HG03097 (cell line): Measurements from ENCODE around the gene MESD.

Source experiments
- ATAC-seq: cut with Tn5 transposase; IDR thresholded peaks from one replicate; pipeline ENCODE4 v1.9.1; 2021; ENCODE audit not compliant: unreplicated experiment, low FRiP score

Gene MESD

GRCh38 chr15:81015621-81016488, 26.2 kb upstream of the MESD start:
- no peak for ATAC-seq

DNA sequence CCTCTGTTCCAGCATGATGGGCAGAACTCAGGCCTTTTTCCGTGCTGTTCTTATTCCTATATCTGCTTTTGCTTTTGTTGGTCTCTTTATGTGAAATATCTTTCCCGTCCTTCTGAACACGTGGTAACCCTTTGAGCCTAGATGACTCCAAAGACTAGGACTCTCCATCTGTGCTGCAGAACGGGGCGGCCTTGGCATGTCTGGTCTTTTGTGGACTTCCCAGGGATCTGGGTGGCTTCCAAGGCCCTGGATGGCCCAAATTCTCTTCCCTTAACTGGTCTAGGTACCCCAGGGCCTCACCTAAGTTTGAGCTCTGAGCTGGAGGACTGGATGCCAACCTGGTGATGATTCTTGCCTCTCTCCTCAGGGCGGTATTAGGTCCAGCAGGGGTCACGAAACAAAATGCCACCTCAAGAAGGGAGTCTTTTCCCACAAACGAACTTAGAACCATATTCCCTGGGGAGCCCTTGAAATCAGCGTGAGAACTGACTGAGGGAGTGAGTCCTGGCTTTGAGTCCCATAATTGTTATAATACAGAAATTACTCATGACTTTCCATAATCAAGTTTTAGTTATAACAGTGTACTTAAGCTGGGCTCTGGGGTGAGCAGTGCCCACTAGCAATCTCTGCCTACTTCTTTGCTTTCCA, 25.0 kb upstream of the MESD start:
- ATAC-seq = no peak

- no peak for ATAC-seq
Measured at GRCh38 chr15:81013396-81013929, 23.8 kb upstream of the MESD start.

GRCh38 chr15:81012588-81012987, 23.0 kb upstream of the MESD start:
- ATAC-seq = no peak

DNA sequence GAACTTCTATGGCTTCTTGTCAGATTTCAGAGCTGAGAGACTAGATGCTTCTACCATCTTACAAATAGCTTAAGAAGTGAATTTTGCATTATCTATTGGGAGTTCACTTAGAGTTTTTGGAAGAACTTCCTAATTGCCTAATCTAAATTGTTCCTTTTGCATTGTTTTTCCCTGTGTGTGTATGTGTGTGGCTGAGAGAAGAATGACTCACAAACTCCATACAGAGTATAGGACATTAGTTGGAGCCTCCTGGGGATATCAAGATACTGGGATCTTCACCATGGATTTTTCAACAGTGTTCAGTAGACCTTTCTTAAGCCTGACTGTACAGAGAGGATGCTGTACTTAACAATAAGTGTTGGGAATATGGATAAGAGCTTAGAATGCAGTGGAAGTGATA, 22.0 kb upstream of the MESD start:
- ATAC-seq = no peak

- ATAC-seq = no peak
Measured at GRCh38 chr15:81010086-81010485, 20.5 kb upstream of the MESD start.

- ATAC-seq = no peak
Measured at GRCh38 chr15:81008312-81008711, 18.7 kb upstream of the MESD start.

- ATAC-seq = no peak
Measured at GRCh38 chr15:81007428-81008064, 17.9 kb upstream of the MESD start.

DNA sequence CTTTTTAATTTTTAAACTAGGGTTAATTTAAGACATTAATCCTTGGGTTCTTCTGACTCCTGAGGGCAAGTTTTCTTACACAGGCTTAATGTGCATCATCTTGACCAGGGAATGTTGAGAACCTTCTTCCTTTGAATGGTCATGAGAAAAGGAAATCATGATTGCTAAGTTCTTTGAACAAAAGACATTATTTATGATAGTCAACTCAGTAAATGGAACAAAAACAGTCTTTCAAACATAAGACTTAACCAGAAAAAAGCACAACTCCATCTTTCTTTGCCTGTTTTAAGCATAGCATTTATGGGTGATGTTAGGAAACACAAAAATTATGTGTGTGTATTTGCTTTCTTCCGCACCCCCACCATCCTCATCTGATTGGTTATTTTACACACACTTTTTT, 16.5 kb upstream of the MESD start:
- no peak for ATAC-seq

GRCh38 chr15:81003097-81003350, 13.4 kb upstream of the MESD start:
- ATAC-seq = no peak

DNA sequence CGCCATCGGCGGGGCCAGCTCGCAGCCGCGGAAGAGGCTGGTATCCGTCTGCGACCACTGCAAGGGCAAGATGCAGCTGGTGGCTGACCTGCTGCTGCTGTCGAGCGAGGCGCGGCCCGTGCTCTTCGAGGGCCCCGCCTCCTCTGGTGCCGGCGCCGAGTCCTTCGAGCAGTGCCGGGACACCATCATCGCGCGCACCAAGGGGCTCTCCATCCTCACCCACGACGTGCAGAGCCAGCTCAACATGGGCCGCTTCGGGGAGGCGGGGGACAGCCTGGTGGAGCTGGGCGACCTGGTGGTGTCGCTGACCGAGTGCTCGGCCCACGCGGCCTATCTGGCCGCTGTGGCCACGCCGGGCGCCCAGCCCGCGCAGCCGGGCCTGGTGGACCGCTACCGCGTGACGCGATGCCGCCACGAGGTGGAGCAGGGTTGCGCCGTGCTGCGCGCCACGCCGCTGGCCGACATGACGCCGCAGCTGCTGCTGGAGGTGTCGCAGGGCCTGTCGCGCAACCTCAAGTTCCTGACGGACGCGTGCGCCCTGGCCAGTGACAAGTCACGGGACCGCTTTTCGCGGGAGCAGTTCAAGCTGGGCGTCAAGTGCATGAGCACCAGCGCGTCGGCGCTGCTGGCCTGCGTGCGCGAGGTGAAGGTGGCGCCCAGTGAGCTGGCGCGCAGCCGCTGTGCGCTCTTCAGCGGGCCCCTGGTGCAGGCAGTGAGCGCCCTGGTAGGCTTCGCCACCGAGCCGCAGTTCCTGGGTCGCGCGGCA, 12.9 kb upstream of the MESD start:
- ATAC-seq = no peak

DNA sequence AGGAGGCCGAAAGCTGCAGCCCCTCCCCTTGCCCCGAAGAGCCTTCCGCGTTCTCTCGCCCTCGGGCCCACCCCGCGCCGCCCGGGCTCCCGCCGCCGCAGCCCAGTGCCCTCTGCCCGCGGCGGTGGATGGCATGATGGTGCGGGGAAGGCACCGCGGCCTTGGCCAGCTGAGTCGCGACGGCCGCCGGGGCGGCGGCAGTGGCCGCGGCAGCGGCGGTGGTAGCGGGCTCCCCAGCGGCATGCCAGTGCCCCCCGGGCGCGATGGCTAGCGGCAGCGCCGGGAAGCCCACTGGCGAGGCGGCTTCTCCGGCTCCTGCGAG, 12.4 kb upstream of the MESD start:
- no peak for ATAC-seq

DNA sequence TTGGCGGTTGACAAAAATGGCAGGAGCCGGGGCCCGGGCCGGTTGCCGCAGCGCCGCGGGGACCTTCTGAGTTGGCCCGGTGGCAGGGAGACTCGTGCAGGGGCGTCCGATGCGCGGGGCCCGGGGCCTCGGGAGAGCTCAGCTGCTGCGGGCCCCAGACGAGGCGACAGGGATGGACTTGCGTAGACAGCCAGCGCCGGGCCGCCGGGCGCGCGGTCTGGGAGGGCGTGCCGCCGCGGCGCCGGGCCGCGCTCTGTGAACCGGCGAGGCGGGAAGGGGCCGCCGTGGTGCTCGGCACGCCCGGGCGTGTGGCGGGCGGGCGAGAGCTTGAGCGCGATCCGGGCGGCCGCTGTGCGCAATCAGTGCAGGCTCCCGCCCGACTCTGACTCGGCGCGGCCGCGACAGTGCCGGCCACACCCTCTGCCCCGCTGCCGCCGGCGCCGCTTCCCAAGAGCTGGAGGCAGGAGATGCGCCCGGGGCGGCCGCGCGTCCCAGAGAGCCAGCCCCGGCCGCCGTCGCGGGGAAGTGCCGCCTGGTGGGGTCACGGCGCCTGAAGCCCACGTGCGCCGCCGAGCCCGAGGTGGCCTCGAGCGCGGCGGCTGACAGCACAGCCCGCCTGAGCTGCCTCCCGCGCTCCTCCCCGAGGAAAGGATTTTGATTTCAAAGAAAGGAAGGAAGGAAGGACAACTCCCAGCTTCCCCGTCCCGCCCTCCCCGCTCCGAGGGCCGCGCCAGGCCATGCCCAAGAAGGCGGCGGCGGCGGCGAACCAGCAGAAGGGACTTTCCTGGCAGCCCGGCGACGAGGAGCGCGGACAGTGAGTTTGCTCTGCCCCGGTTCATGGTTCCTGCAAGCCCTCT, 11.8 kb upstream of the MESD start:
- peak; percentile 34 for ATAC-seq

DNA sequence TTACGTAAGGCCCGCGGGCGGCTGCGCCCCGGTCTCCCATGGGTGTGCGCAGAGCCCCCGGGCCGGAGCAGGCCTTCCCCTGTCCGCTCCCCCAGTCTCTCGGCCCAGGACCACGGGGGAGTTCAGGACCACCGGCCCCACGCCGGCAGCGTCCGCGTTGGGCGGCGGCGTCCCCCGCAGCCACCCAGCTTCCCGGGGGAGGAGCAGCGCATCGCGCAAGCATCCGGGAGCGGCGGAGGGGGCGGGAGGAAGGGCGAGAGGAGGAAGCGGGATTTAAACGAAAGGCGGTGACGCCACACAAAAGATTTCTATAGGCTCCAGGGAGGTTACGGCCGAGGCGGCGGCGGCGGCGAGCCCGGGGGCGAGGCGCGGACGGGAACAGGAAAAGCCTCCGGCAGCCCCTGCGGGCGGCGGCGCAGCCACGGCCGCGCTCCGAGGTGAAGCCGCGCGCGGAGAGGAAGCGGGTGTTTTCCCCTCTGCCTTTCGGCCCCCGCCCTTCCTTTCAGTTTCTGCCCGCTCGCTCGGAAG, 11.1 kb upstream of the MESD start, which contains the start of gene TLNRD1:
TLNRD1 (plus strand) TSS at position 300 of the 528 bp plus-strand sequence. CDS start 1,349 bp downstream, outside the sequence.
- ATAC-seq = peak; percentile 53

- ATAC-seq = no peak
Measured at GRCh38 chr15:81000144-81000623, 10.6 kb upstream of the MESD start.

GRCh38 chr15:80999623-81000036, 10.0 kb upstream of the MESD start:
- no peak for ATAC-seq

DNA sequence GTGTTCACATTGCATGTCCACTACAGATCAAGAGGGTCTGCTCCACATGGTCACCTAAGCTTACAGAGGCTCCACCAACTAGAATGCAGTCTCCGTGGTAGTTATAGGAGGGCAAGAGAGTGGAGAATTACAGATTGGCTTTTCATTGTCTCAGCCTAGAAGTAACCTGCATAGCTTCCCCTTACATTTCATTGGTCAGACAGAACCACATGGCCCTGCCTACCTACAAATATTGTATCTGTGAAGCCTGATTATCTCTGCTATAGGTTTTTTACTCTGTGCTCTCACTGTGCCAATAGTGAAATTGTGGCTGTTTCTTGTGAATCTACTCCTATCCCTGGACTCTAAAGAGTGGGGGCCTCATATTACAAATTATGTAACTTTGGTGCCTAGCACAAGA, 8.6 kb upstream of the MESD start:
- no peak for ATAC-seq

- ATAC-seq = no peak
Measured at GRCh38 chr15:80997692-80998091, 8.1 kb upstream of the MESD start.

DNA sequence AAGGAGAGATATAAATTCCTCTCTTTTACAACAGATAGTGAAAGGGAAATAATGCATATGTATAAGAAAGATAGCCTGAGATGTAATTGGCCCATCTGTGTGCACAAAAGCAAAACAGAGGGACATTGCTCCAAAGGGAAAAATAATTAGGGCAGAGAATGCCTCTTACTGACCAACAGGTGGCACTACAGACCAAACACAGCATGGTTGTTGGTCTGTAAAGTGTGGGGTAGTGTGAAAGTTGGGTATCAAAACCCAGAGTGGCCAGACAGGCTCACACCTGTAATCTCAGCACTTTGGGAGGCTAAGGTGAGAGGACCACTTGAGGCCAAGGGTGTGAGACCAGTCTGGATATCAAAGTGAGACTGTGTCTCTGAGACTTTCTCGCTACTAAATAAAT, 6.6 kb upstream of the MESD start:
- ATAC-seq = no peak

DNA sequence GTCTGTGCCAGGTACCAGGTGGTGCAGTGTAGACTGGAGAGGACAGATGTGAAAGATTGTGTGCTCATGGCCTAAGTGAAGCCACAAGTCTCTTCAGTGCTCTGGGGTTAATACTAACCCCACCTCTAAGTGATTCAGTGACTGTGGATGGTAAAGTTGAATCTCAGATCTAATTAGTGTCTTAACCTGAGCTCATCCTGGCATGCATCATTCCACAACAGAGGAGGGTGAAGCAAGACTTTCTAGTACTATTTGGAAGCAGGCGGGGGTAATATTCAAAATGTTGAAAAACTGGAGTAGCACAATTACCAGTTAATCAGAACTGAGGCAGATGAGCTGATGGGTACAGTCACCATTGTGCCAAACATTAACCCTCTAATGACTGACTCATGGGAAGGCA, 2.8 kb upstream of the MESD start:
- no peak for ATAC-seq
